ENCODE results near the gene ZBTB38. TPM values are rescaled to one million over a fixed set of nuclear protein-coding genes. Genes with fewer than 3 reads are reported as not detected.

Gene ZBTB38
- total RNA-seq, 4 donors from 2014 or later = 183 to 225 (median 203) TPM

- WGBS, 2 donors (ENCODE audit: low coverage in 1 of 2) = 83 to 100% methylated on average over 1 of the region's 1 CpG
- Histone ChIP-seq H3K4me3 (no peak overlapping the region), H3K27ac (peak overlapping the region; percentile 81 to 100 (median 98)), H3K36me3 (peaks cover 0 to 37% of the 10 kb centered on the region in 2 donors), H3K27me3 (no peaks in the 10 kb centered on the region), H3K4me1 (peaks cover 10 to 60% (median 23%) of the 10 kb centered on the region in 3 donors), H3K9me3 (no peaks in the 10 kb centered on the region)
- TF ChIP-seq, protein P1, sequence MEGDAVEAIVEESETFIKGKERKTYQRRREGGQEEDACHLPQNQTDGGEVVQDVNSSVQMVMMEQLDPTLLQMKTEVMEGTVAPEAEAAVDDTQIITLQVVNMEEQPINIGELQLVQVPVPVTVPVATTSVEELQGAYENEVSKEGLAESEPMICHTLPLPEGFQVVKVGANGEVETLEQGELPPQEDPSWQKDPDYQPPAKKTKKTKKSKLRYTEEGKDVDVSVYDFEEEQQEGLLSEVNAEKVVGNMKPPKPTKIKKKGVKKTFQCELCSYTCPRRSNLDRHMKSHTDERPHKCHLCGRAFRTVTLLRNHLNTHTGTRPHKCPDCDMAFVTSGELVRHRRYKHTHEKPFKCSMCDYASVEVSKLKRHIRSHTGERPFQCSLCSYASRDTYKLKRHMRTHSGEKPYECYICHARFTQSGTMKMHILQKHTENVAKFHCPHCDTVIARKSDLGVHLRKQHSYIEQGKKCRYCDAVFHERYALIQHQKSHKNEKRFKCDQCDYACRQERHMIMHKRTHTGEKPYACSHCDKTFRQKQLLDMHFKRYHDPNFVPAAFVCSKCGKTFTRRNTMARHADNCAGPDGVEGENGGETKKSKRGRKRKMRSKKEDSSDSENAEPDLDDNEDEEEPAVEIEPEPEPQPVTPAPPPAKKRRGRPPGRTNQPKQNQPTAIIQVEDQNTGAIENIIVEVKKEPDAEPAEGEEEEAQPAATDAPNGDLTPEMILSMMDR (IDR thresholded peaks at IDR 0.05) = no peak
- no peak for TF ChIP-seq POLR2A (IDR thresholded peaks at IDR 0.05)
- TF ChIP-seq EP300 (IDR thresholded peaks at IDR 0.05) = no peak
- TF ChIP-seq POLR2AphosphoS5 (IDR thresholded peaks at IDR 0.05) = no peak
- no peak for ATAC-seq
These were observed 32.8 kb downstream of the ZBTB38 start for GRCh38 chr3:141401095-141401494.

DNA sequence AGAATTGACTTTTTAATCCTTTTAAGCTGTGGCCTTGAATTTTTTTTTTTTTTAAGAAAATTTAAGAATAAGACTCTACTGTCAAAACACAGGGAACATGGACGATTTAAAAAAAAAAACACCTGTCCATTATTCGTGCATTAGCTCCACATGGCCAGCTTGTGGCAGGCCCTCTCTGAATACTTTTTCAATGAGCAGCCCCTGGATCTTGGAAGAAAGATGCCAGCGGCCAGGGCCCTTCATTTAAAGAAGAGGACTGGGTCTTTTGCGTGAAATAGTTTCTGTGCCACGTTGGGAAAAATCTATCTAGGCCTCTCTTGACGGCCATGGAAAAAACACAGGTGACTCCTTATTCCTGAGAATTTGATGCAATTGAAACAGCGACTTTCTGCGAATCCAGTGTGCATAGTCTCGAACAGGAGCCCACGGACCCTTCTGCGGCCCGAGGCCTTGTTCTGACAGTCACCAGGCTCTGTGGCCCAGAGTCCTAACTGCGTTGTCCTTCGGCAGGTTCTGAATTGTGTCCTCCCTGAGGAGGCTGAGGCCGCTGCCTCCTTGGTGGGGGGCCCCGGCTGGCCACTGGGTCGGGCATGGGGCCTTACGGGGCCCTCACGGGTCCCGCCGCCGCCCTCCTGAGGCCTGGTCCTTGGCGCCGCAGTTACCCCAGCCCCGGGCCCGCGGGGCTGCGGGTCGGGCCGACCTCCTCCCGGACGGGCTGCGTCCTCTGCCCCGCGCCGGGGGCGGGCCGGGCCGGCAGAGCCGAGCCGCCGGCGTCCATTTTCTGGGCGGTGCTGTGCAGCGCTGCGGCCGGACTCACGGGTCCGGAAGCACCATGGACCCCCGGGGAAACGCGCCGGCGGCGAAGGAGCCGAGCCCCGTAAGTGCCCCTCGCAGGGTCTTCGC is 33.5 kb downstream of the ZBTB38 start:
- peak; percentile 75 for ATAC-seq
- 9 to 14% methylated on average over 5 to 6 of the region's 59 CpGs for WGBS, 2 donors (ENCODE audit: low coverage in 1 of 2)
- Histone ChIP-seq H3K4me3 (peak overlapping the region; percentile 62 to 90), H3K36me3 (peaks cover 0 to 33% of the 10 kb centered on the region in 2 donors), H3K27me3 (no peaks in the 10 kb centered on the region), H3K27ac (peak overlapping the region; percentile 97 to 100 (median 98)), H3K4me1 (peaks cover 10 to 68% (median 23%) of the 10 kb centered on the region in 3 donors), H3K9me3 (no peaks in the 10 kb centered on the region)
- no peak for TF ChIP-seq EP300 (IDR thresholded peaks at IDR 0.05)
- TF ChIP-seq POLR2A (IDR thresholded peaks at IDR 0.05) = peak; percentile 78 to 82
- no peak for TF ChIP-seq POLR2AphosphoS5 (IDR thresholded peaks at IDR 0.05)
- TF ChIP-seq, protein P1 (IDR thresholded peaks at IDR 0.05) = no peak

GRCh38 chr3:141402476-141403171 is 34.3 kb downstream of the ZBTB38 start:
- TF ChIP-seq EP300 (IDR thresholded peaks at IDR 0.05) = no peak
- TF ChIP-seq, protein P1 (IDR thresholded peaks at IDR 0.05) = peak in 3 of 4 experiments; percentile 20 to 50 (median 21)
- peak in 1 of 2 donors; percentile 14 for TF ChIP-seq POLR2A (IDR thresholded peaks at IDR 0.05)
- TF ChIP-seq POLR2AphosphoS5 (IDR thresholded peaks at IDR 0.05) = peak; percentile 67
- peaks cover 14 to 76% (median 26%) of the 10 kb centered on the region in 3 donors for H3K4me1 ChIP-seq
- WGBS, 2 donors (ENCODE audit: low coverage in 1 of 2) = 3 to 6% methylated on average over 6 to 7 of the region's 58 CpGs

DNA sequence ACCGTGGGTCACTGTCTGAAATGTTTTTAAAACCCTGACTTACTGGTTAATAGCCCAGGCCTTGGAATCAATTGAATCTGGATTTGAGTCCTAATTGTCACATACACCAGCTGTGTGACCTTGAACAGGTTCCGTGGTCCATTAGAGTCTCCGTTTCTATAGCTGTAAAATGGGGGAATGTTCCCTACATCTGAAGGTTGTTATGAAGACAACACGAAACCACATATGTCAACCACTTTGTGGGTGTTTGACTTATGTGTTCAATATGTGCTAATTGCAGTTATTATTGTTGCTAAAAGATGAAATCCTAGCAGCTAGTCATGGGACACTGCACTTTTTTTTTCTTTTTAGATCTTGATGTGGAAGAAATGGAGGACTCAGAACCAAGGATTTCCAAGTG is 35.3 kb downstream of the ZBTB38 start:
- peaks cover 0 to 37% of the 10 kb centered on the region in 2 donors for H3K36me3 ChIP-seq
- peak overlapping the region; percentile 62 to 90 for H3K4me3 ChIP-seq
- no peaks in the 10 kb centered on the region for H3K9me3 ChIP-seq
- TF ChIP-seq EP300 (IDR thresholded peaks at IDR 0.05) (no peak), POLR2A (IDR thresholded peaks at IDR 0.05) (no peak), POLR2AphosphoS5 (IDR thresholded peaks at IDR 0.05) (no peak)
- TF ChIP-seq, protein P1 (IDR thresholded peaks at IDR 0.05) = no peak
- H3K4me1 ChIP-seq = peaks cover 16 to 85% (median 26%) of the 10 kb centered on the region in 3 donors
- 28 to 47% methylated on average over 2 to 4 of the region's 4 CpGs for WGBS, 2 donors (ENCODE audit: low coverage in 1 of 2)
- peak overlapping the region; percentile 97 to 100 (median 98) for H3K27ac ChIP-seq
- no peaks in the 10 kb centered on the region for H3K27me3 ChIP-seq
- ATAC-seq = no peak

More at GRCh38 chr3:141402476-141403171, 34.3 kb downstream of the ZBTB38 start:
- peak overlapping the region; percentile 62 to 90 for H3K4me3 ChIP-seq
- ATAC-seq = peak; percentile 81
- H3K27me3 ChIP-seq = no peaks in the 10 kb centered on the region
- H3K27ac ChIP-seq = peak overlapping the region; percentile 97 to 100 (median 98)
- no peaks in the 10 kb centered on the region for H3K9me3 ChIP-seq
- H3K36me3 ChIP-seq = peaks cover 0 to 29% of the 10 kb centered on the region in 2 donors
